H1 (cell line): ENCODE results near the gene TCERG1L. TPM values are rescaled to one million over a fixed set of nuclear protein-coding genes. Genes with fewer than 3 reads are reported as not detected.

ENCODE experiments used
- CTCF ChIA-PET: fragments of 300-600 bp; sonication (Branson Sonifier 250); formaldehyde crosslinking; loops from one replicate; lab custom pipeline; 2021; ENCODE audit not compliant: partially characterized antibody; lab: Charles Lee
- POLR2A ChIA-PET: fragments of 300-600 bp; sonication (Branson Sonifier 250); formaldehyde crosslinking; loops from one replicate; lab custom pipeline; 2021; ENCODE audit warnings: inconsistent platforms; ENCODE audit not compliant: partially characterized antibody; lab: Charles Lee
- DNase-seq, 2 experiments: peaks; one replicate each; pipeline versions ENCODE4 v3.0.0 to v3.0.0-alpha.2; 2010 to 2022; ENCODE audit warnings: low spot score in 2 of 2, low read depth in 1 of 2, mixed read lengths in 1 of 2
- FAIRE-seq: peaks from 2 replicates; lab custom pipeline; 2011; peaks lifted over from hg19 to GRCh38; lab: Jason Lieb, UNC
- H2AFZ ChIP-seq: 2 replicates; pipeline ENCODE4 v1.8.1; 2012; ENCODE audit warnings: low read length, inconsistent platforms
- H2AK5ac ChIP-seq: 2 replicates; pipeline ENCODE4 v1.6.1; 2013; ENCODE audit warnings: low read depth, low read length
- H2BK120ac ChIP-seq: replicated peaks from 2 replicates; pipeline ENCODE3; 2013; ENCODE audit warnings: low read depth, low read length, inconsistent platforms
- H2BK12ac ChIP-seq: 2 replicates; pipeline ENCODE4 v1.6.1; 2013; ENCODE audit warnings: low read depth, low read length
- H2BK15ac ChIP-seq: 2 replicates; pipeline ENCODE4 v1.6.1; 2013; ENCODE audit warnings: low read length
- H2BK20ac ChIP-seq: 2 replicates; pipeline ENCODE4 v1.6.1; 2013; ENCODE audit warnings: low read length
- H2BK5ac ChIP-seq: 2 replicates; pipeline ENCODE4 v1.6.1; 2013; ENCODE audit warnings: low read depth, low read length
- H3K14ac ChIP-seq: 2 replicates; pipeline ENCODE4 v1.6.1; 2013; ENCODE audit warnings: inconsistent platforms; ENCODE audit not compliant: insufficient read length
- H3K18ac ChIP-seq: 2 replicates; pipeline ENCODE4 v1.6.1; 2013; ENCODE audit warnings: low read length; ENCODE audit errors: extremely low read depth
- H3K23ac ChIP-seq: 2 replicates; pipeline ENCODE4 v1.6.1; 2013; ENCODE audit warnings: inconsistent platforms; ENCODE audit not compliant: insufficient read length
- H3K23me2 ChIP-seq: 2 replicates; pipeline ENCODE4 v1.6.1; 2013; ENCODE audit warnings: low read depth, low read length
- H3K27ac ChIP-seq: 2 replicates; pipeline ENCODE4 v1.6.1; 2011; ENCODE audit warnings: low read depth, low read length, inconsistent platforms
- H3K27me3 ChIP-seq, 4 experiments: replicated peaks in 1 of 4; 1 replicate in 1 of 4; 2 replicates in 3 of 4; pipeline versions ENCODE4 v1.6.1 to v1.8.1; 2011 to 2013; ENCODE audit warnings: low read length in 3 of 4, mild to moderate bottlenecking in 3 of 4, inconsistent platforms in 2 of 4, mixed read lengths in 2 of 4, moderate library complexity in 1 of 4; ENCODE audit not compliant: control insufficient read depth in 3 of 4, insufficient read depth in 3 of 4; ENCODE audit errors: extremely low read depth in 1 of 4
- H3K36me3 ChIP-seq, 4 experiments: 2 replicates each; pipeline versions ENCODE4 v1.6.1 to v1.8.1; 2011 to 2013; ENCODE audit warnings: mild to moderate bottlenecking in 4 of 4, low read length in 3 of 4, moderate library complexity in 2 of 4, control low read depth in 1 of 4, inconsistent platforms in 1 of 4; ENCODE audit not compliant: insufficient read depth in 4 of 4, control insufficient read depth in 2 of 4
- H3K4ac ChIP-seq: replicated peaks from 2 replicates; pipeline ENCODE3; 2013; ENCODE audit warnings: low read length, low read depth, mixed read lengths, inconsistent platforms; ENCODE audit not compliant: insufficient read length
- H3K4me1 ChIP-seq, 4 experiments: replicated peaks in 1 of 4; 1 replicate in 1 of 4; 2 replicates in 3 of 4; pipeline versions ENCODE4 v1.6.1 to v1.8.1; 2011 to 2013; ENCODE audit warnings: low read length in 3 of 4, inconsistent platforms in 2 of 4, mixed read lengths in 1 of 4; ENCODE audit not compliant: insufficient read depth in 4 of 4, control insufficient read depth in 3 of 4
- H3K4me2 ChIP-seq, 2 experiments: 2 replicates each; pipeline versions ENCODE4 v1.6.1 to v1.8.1; 2011 to 2013; ENCODE audit warnings: low read depth in 2 of 2, low read length in 2 of 2, control low read depth in 1 of 2, inconsistent platforms in 1 of 2, mild to moderate bottlenecking in 1 of 2; ENCODE audit not compliant: insufficient read depth in 1 of 2
- H3K4me3 ChIP-seq, 4 experiments: fragments of 200-600, 300-600 bp in 1 of 4; sonication (generic), shearing (Covaris generic), sonication (Bioruptor Twin) in 1 of 4; 2 replicates each; pipeline versions ENCODE4 v1.5.1 to v1.8.1; 2011 to 2016; ENCODE audit warnings: low read length in 4 of 4, low read depth in 3 of 4, control low read depth in 2 of 4, inconsistent platforms in 2 of 4, mild to moderate bottlenecking in 2 of 4, mixed read lengths in 1 of 4, moderate library complexity in 1 of 4; ENCODE audit not compliant: insufficient read depth in 2 of 4; ENCODE audit errors: extremely low read depth in 1 of 4
- H3K56ac ChIP-seq: replicated peaks from 2 replicates; pipeline ENCODE3; 2013; ENCODE audit warnings: low read depth, mild to moderate bottlenecking, mixed read lengths, low read length, inconsistent platforms; ENCODE audit not compliant: insufficient read length
- H3K79me1 ChIP-seq: 2 replicates; pipeline ENCODE4 v1.6.1; 2013; ENCODE audit warnings: low read depth, low read length, control low read depth
- H3K79me2 ChIP-seq, 2 experiments: 2 replicates each; pipeline versions ENCODE4 v1.6.1 to v1.8.1; 2012 to 2013; ENCODE audit warnings: low read length in 2 of 2, mild to moderate bottlenecking in 2 of 2, inconsistent platforms in 1 of 2; ENCODE audit not compliant: insufficient read depth in 2 of 2, control insufficient read depth in 1 of 2
- H3K9ac ChIP-seq, 4 experiments: replicated peaks in 1 of 4; 1 replicate in 1 of 4; 2 replicates in 3 of 4; pipeline versions ENCODE4 v1.6.1 to v1.8.1; 2011 to 2013; ENCODE audit warnings: low read depth in 3 of 4, low read length in 3 of 4, control low read depth in 2 of 4, mild to moderate bottlenecking in 2 of 4, moderate library complexity in 2 of 4, inconsistent platforms in 1 of 4; ENCODE audit errors: extremely low read depth in 1 of 4
- H3K9me3 ChIP-seq, 2 experiments: 2 replicates each; pipeline versions ENCODE4 v1.6.1 to v1.8.1; 2012 to 2013; ENCODE audit warnings: mild to moderate bottlenecking in 2 of 2, moderate library complexity in 2 of 2, control low read depth in 1 of 2, inconsistent platforms in 1 of 2, low read depth in 1 of 2, low read length in 1 of 2, mixed read lengths in 1 of 2; ENCODE audit not compliant: insufficient read depth in 2 of 2
- H4K20me1 ChIP-seq, 2 experiments: replicated peaks in 1 of 2; 2 replicates each; pipeline versions ENCODE3 to v1.8.1; 2011 to 2013; ENCODE audit warnings: inconsistent platforms in 2 of 2, low read length in 2 of 2, mild to moderate bottlenecking in 1 of 2; ENCODE audit not compliant: insufficient read depth in 2 of 2, control insufficient read depth in 1 of 2
- H4K5ac ChIP-seq: 2 replicates; pipeline ENCODE4 v1.6.1; 2013; ENCODE audit warnings: low read length, low read depth, mixed read lengths, inconsistent platforms; ENCODE audit not compliant: insufficient read length
- H4K8ac ChIP-seq: 2 replicates; pipeline ENCODE4 v1.8.0; 2013; ENCODE audit warnings: mild to moderate bottlenecking, moderate library complexity, low read length, inconsistent platforms; ENCODE audit not compliant: insufficient read depth; ENCODE audit errors: extremely low read depth
- H4K91ac ChIP-seq: replicated peaks from 2 replicates; pipeline ENCODE3; 2013; ENCODE audit warnings: low read length, mixed read lengths, inconsistent platforms; ENCODE audit not compliant: insufficient read length
- ASH2L ChIP-seq: fragments of 200-600, 300-600 bp; sonication (generic); IDR thresholded peaks from one replicate; pipeline ENCODE4 v1.7.1; 2017; ENCODE audit warnings: low read length
- BCL11A ChIP-seq, 2 experiments: IDR thresholded peaks; one replicate each; pipeline ENCODE4 v1.6.1; 2011; ENCODE audit warnings: low read depth in 2 of 2, low read length in 2 of 2, mild to moderate bottlenecking in 2 of 2
- CEBPB ChIP-seq: IDR thresholded peaks from 2 replicates; pipeline ENCODE4 v1.6.1; 2012; ENCODE audit warnings: low read depth, low read length
- HDAC6 ChIP-seq: IDR thresholded peaks from one replicate; pipeline ENCODE4 v1.7.1; 2012; ENCODE audit warnings: low read depth, mild to moderate bottlenecking, inconsistent platforms, low read length, moderate library complexity
- MAFK ChIP-seq: IDR thresholded peaks from 2 replicates; pipeline ENCODE4 v1.6.1; 2012; ENCODE audit warnings: low read depth, mild to moderate bottlenecking, improper control_type of control experiment, low read length
- NRF1 ChIP-seq: IDR thresholded peaks from 2 replicates; pipeline ENCODE4 v1.6.1; 2011; ENCODE audit warnings: mild to moderate bottlenecking, low read depth, low read length, improper control_type of control experiment
- RBBP5 ChIP-seq: IDR thresholded peaks from 2 replicates; pipeline ENCODE4 v1.7.1; 2012; ENCODE audit warnings: low read depth, mild to moderate bottlenecking, inconsistent platforms, low read length, moderate library complexity, borderline replicate concordance
- SP2 ChIP-seq: IDR thresholded peaks from 2 replicates; pipeline ENCODE4 v1.6.1; 2012; ENCODE audit warnings: mild to moderate bottlenecking, low read length, inconsistent platforms
- TBP ChIP-seq: IDR thresholded peaks from 2 replicates; pipeline ENCODE4 v1.6.1; 2011; ENCODE audit warnings: low read depth, low read length, improper control_type of control experiment
- WGBS, 2 experiments: shearing (Covaris generic) in 1 of 2; methylation state at CpG; one replicate each; pipeline versions ENCODE4 v1.1.6 to v1.1.7; 2013 to 2015; ENCODE audit warnings: low lambda C conversion rate in 2 of 2, mixed read lengths in 2 of 2, inconsistent platforms in 1 of 2, low coverage in 1 of 2, missing lambda C conversion rate in 1 of 2; ENCODE audit not compliant: insufficient replicate concordance in 2 of 2, insufficient coverage in 1 of 2, insufficient read length in 1 of 2; ENCODE audit errors: extremely low coverage in 1 of 2, missing lambda C conversion rate in 1 of 2; 5-methylcytosine and 5-hydroxymethylcytosine counted together
- polyA plus RNA-seq, 7 experiments: library from polyadenylated mRNA; depleted of rRNA in 3 of 7; stranded (reverse) in 5 of 7; unstranded in 2 of 7; fragments of >200 nt in 5 of 7; fragments of 200-250 nt in 2 of 7; gene quantifications; 1 replicate in 5 of 7; 2 replicates in 1 of 7; 4 replicates in 1 of 7; pipeline versions ENCODE4 v1.2.1 to v1.2.3, GENCODE V29; 2011 to 2013; ENCODE audit warnings: missing spikeins in 2 of 7, mixed read lengths in 2 of 7
- total RNA-seq: library from RNA; stranded (reverse); fragmentation: NEBNext Ultra II Directional; extraction: Animal tissue kit (Norgen Biotek cat#: 25700); gene quantifications from 2 replicates; pipeline ENCODE4 v1.2.1, GENCODE V29; 2021
- TF ChIP-seq, protein P1 (sequence below), 3 experiments: IDR thresholded peaks; 1 replicate in 2 of 3; 2 replicates in 1 of 3; pipeline versions ENCODE4 v1.5.1 to v1.6.1; 2011; ENCODE audit warnings: low read length in 3 of 3, mild to moderate bottlenecking in 3 of 3, inconsistent platforms in 2 of 3, low read depth in 1 of 3, moderate library complexity in 1 of 3; ENCODE audit not compliant: insufficient read depth in 1 of 3; ENCODE audit errors: control extremely low read depth in 1 of 3

Gene TCERG1L
- total and polyA plus RNA-seq, 2 of the 8 experiments (the other 6 are each of a cell fraction or from before 2014, with no cell fraction given), result 3.9 to 6.9 TPM

DNA sequence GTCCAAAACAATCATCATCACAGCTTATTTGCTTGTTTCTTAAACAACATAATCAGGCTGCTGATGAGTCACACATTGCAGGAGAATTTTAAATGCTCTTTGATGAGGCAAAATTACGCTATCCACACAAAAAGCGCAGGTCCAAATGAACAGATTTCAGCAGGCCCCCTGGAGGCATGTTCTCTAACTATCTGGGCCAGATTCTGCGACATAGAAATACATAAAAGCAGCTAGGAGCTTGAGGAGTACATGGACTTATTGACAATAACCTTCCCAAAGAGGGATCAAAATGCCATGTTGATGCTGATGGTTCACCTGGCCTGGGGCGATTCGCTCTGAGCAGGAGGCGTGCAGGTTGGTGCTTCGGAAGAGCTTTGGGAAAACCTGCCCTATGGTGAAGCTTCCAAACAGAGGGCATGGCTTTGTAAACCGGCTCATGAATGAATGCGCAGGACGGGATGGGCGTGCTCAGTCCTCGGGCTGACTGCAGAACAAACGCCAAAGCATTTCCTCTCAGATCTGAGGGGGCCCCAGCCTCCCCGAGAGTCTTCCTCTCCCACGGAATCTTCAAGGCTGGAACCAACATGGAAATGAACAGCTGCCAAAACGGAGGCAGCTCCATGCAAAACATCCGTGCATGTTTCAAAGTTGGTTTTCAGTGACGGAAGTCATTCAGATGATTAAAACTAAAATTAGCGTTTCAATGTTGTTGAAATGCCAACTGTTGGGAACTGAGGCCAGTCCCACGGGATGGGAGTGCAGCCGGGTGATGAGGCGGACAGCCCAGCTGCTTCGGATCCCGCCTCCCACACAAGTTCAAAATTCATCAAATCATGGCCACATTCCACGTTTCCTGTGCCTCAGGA is 179.6 kb downstream of the TCERG1L start:
- POLR2A ChIA-PET, result no interaction called here
- FAIRE-seq, result no peak
- TF ChIP-seq BCL11A (IDR thresholded peaks at IDR 0.05; ENCODE audit: low read depth in 2 of 2, low read length in 2 of 2) (no peak), ASH2L (no peak), NRF1 (no peak), MAFK (no peak), SP2 (no peak), HDAC6 (no peak), CEBPB (no peak), TBP (no peak), RBBP5 (no peak)
- TF ChIP-seq, protein P1, sequence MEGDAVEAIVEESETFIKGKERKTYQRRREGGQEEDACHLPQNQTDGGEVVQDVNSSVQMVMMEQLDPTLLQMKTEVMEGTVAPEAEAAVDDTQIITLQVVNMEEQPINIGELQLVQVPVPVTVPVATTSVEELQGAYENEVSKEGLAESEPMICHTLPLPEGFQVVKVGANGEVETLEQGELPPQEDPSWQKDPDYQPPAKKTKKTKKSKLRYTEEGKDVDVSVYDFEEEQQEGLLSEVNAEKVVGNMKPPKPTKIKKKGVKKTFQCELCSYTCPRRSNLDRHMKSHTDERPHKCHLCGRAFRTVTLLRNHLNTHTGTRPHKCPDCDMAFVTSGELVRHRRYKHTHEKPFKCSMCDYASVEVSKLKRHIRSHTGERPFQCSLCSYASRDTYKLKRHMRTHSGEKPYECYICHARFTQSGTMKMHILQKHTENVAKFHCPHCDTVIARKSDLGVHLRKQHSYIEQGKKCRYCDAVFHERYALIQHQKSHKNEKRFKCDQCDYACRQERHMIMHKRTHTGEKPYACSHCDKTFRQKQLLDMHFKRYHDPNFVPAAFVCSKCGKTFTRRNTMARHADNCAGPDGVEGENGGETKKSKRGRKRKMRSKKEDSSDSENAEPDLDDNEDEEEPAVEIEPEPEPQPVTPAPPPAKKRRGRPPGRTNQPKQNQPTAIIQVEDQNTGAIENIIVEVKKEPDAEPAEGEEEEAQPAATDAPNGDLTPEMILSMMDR (IDR thresholded peaks at IDR 0.05; ENCODE audit: control extremely low read depth in 1 of 3, insufficient read depth in 1 of 3, low read depth in 1 of 3, low read length in 3 of 3), result no peak

More for the DNA sequence above, 179.6 kb downstream of the TCERG1L start:
- Histone ChIP-seq H2BK120ac (no peak overlapping the region), H3K4me2 (0 out of 4 replicates have a peak overlapping the region, but pooled peaks of 1 of the 2 experiments have one; percentile 24), H2BK12ac (0 out of 2 replicates have a peak overlapping the region, but pooled peaks have one; percentile 5), H3K79me1 (no peaks in the 10 kb centered on the region), H3K9ac (no peak overlapping the region), H4K91ac (no peak overlapping the region), H3K23ac (no peak overlapping the region), H2AFZ (no peak overlapping the region), H3K27me3 (no peaks in the 10 kb centered on the region), H3K4ac (no peak overlapping the region), H3K18ac (peak overlapping the region; percentile 4; the same call in 1 of the 2 replicates), H2BK5ac (no peak overlapping the region), H3K27ac (no peak overlapping the region), H2AK5ac (no peak overlapping the region), H4K8ac (no peak overlapping the region), H3K79me2 (no peaks in the 10 kb centered on the region), H2BK15ac (no peak overlapping the region), H3K14ac (no peak overlapping the region), H2BK20ac (no peak overlapping the region), H4K20me1 (no peaks in the 10 kb centered on the region), H3K36me3 (peaks cover 0 to 2% (median 0%) of the 10 kb centered on the region in 4 experiments; a peak in 1 of 8 replicates), H3K4me3 (no peak overlapping the region), H3K56ac (no peak overlapping the region), H3K9me3 (no peaks in the 10 kb centered on the region), H3K4me1 (peaks cover 0 to 12% (median 8%) of the 10 kb centered on the region in 4 experiments; a peak in 6 of 7 replicates), H4K5ac (no peak overlapping the region), H3K23me2 (no peaks in the 10 kb centered on the region)
- no peak for DNase-seq
- WGBS, 2 experiments, result 86% methylated on average over 25 of the region's 25 CpGs; no CpG with 5 or more reads in 1 of the 2 experiments
- CTCF ChIA-PET, result interaction anchor here (1.1 kb wide), 2 partner anchors 10 to 26 kb away, joined by 3 read pairs; no protein-coding TSS in a partner anchor
